HEK293 (cell line): ENCODE results near the gene PTGIR.

Source experiments
- REPIN1 ChIP-seq: fragments of 450-650 bp; formaldehyde crosslinking; IDR thresholded peaks from 2 replicates; pipeline ENCODE4 v1.5.1; 2017; ENCODE audit warnings: missing biosample characterization, missing genetic modification characterization, low read depth
- REST ChIP-seq: fragments of 450-650 bp; formaldehyde crosslinking; IDR thresholded peaks from 2 replicates; pipeline ENCODE4 v1.5.1; 2016; ENCODE audit warnings: missing biosample characterization, missing genetic modification characterization
- ZNF155 ChIP-seq: fragments of 450-650 bp; formaldehyde crosslinking; IDR thresholded peaks from 2 replicates; pipeline ENCODE4 v1.5.1; 2016; ENCODE audit warnings: missing biosample characterization, missing genetic modification characterization
- ZNF335 ChIP-seq: fragments of 450-650 bp; formaldehyde crosslinking; conservative IDR thresholded peaks from 2 replicates; pipeline ENCODE4 v1.5.1; 2016; ENCODE audit warnings: missing biosample characterization, missing genetic modification characterization
- ZNF449 ChIP-seq: fragments of 450-650 bp; formaldehyde crosslinking; IDR thresholded peaks from 2 replicates; pipeline ENCODE4 v1.5.1; 2017; ENCODE audit warnings: missing biosample characterization, mild to moderate bottlenecking, missing genetic modification characterization, moderate library complexity
- ZNF510 ChIP-seq: fragments of 450-650 bp; formaldehyde crosslinking; IDR thresholded peaks from 2 replicates; pipeline ENCODE4 v1.5.1; 2018; ENCODE audit warnings: mild to moderate bottlenecking, missing genetic modification characterization, missing biosample characterization; ENCODE audit not compliant: insufficient replicate concordance
- ZNF555 ChIP-seq: fragments of 450-650 bp; formaldehyde crosslinking; conservative IDR thresholded peaks from 2 replicates; pipeline ENCODE4 v1.5.1; 2017; ENCODE audit warnings: missing biosample characterization, mild to moderate bottlenecking, missing genetic modification characterization, inconsistent platforms
- ZNF600 ChIP-seq: fragments of 450-650 bp; formaldehyde crosslinking; IDR thresholded peaks from 2 replicates; pipeline ENCODE4 v1.5.1; 2016; ENCODE audit warnings: missing biosample characterization, missing genetic modification characterization
- ZNF76 ChIP-seq: fragments of 450-650 bp; formaldehyde crosslinking; IDR thresholded peaks from 2 replicates; pipeline ENCODE4; 2016; ENCODE audit warnings: low read depth, missing biosample characterization, missing genetic modification characterization, borderline replicate concordance
- TF ChIP-seq, protein P1 (sequence below): fragments of 450-650 bp; formaldehyde crosslinking; IDR thresholded peaks from 2 replicates; pipeline ENCODE4 v1.5.1; 2016; ENCODE audit warnings: missing biosample characterization, missing genetic modification characterization
- TF ChIP-seq, protein P2 (sequence below): fragments of 450-650 bp; formaldehyde crosslinking; IDR thresholded peaks from 2 replicates; pipeline ENCODE4 v1.5.1; 2016; ENCODE audit warnings: missing biosample characterization, missing genetic modification characterization

- TF ChIP-seq ZNF335 (tag by site-specific recombination) (no peak), REPIN1 (no peak), ZNF449 (no peak), ZNF600 (tag by site-specific recombination) (no peak), ZNF555 (no peak), ZNF155 (tag by site-specific recombination) (no peak), ZNF76 (no peak), ZNF510 (tag by site-specific recombination) (no peak), REST (tag by site-specific recombination) (no peak)
- TF ChIP-seq, protein P1, sequence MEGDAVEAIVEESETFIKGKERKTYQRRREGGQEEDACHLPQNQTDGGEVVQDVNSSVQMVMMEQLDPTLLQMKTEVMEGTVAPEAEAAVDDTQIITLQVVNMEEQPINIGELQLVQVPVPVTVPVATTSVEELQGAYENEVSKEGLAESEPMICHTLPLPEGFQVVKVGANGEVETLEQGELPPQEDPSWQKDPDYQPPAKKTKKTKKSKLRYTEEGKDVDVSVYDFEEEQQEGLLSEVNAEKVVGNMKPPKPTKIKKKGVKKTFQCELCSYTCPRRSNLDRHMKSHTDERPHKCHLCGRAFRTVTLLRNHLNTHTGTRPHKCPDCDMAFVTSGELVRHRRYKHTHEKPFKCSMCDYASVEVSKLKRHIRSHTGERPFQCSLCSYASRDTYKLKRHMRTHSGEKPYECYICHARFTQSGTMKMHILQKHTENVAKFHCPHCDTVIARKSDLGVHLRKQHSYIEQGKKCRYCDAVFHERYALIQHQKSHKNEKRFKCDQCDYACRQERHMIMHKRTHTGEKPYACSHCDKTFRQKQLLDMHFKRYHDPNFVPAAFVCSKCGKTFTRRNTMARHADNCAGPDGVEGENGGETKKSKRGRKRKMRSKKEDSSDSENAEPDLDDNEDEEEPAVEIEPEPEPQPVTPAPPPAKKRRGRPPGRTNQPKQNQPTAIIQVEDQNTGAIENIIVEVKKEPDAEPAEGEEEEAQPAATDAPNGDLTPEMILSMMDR = no peak
- TF ChIP-seq, protein P2, sequence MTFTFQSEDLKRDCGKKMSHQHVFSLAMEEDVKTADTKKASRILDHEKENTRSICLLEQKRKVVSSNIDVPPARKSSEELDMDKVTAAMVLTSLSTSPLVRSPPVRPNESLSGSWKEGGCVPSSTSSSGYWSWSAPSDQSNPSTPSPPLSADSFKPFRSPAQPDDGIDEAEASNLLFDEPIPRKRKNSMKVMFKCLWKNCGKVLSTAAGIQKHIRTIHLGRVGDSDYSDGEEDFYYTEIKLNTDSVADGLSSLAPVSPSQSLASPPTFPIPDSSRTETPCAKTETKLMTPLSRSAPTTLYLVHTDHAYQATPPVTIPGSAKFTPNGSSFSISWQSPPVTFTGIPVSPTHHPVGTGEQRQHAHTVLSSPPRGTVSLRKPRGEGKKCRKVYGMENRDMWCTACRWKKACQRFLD = no peak
Observed at GRCh38 chr19:46606681-46607447, 18.0 kb downstream of the PTGIR start.
